HG03108 (cell line): ENCODE results near the gene PRUNE2.

ENCODE experiments used
- ATAC-seq: cut with Tn5 transposase; IDR thresholded peaks from one replicate; pipeline ENCODE4 v1.9.1; 2021; ENCODE audit warnings: moderate library complexity; ENCODE audit not compliant: unreplicated experiment

PRUNE2 gene

GRCh38 chr9:76737154-76737902 is 168.6 kb downstream of the PRUNE2 start:
- no peak for ATAC-seq

DNA sequence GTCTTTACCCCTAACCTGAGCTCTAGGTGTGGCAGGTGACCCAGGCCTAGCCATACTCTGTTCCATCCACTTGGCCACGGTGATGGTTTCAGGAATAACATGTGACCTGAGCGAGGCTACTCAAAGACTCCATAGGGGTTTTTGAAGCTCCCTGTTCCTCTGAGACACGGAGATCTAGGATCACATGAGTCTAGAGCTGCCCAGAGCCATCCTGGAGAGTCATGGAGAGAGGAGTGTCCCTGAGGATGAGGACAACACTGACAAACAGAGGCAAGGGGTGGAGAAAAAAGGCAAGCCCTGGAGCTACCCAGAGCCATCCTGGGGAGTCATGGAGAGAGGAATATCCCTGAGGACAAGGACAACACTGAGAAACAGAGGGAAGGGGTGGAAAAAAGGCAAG is 171.2 kb downstream of the PRUNE2 start:
- no peak for ATAC-seq

GRCh38 chr9:76733096-76733495 is 172.8 kb downstream of the PRUNE2 start:
- no peak for ATAC-seq

DNA sequence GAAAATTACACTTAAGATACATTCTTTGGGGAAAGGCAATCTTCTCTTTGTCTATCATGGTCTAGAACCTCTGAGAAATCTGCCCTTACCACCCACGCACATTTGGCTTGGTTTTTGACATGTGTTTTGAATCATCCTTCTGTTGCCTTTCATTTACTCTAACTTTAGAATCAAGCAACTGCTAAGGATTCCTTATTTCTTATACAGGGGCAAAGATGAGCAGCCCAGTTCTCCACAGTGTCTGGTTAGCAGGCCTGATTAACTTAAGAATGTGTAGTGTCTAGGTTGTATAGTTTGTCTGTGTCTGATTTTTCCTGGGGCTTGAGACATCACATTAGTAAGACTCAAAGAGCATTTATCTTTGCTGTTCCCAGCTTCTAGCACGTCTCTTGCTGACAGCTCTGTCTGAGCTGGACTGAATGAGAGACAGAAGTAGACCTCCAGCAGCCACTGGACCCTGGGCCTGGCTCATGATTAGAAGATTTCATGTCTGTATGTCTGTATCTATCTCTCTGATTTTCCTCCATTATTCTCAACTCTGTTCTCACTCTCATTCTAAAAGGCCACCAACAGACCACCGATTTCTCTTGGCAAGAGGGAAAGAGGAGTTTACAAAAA is 173.5 kb downstream of the PRUNE2 start:
- no peak for ATAC-seq

GRCh38 chr9:76730801-76731200 is 175.1 kb downstream of the PRUNE2 start:
- no peak for ATAC-seq

DNA sequence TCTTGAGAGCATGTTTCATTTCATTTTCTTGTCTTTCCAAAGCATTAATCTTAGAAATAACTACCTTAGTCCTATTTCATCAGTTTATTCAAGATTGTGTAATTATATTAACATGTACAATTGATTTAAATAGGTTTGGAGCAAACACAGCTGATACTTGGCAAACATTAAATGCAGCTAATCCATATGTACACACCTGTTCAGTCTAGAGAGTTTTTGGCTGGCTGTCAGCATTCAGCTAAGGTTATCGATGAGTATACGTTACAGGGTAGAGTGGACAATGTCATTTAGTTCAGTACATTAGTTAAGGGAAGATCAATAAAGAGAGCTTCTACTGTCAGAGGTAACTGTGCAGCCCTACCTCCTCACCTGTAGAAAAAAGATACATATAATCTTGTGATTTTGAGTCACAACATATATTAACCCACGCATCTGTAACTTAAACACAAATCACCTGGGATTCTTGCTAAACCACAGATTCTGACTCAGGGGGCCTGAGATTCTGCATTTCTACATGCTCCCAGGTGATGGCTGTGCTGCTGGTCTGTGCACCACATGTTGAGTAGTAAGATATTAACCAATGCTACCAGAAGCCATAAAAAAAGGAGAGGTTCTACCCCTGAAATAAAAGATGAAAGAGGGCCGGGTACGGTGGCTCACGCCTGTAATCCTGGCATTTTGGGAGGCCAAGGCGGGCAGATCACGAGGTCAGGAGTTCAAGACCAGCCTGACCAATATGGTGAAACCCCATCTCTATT is 175.8 kb downstream of the PRUNE2 start:
- ATAC-seq: no peak

- ATAC-seq: no peak
Measured at GRCh38 chr9:76729116-76729515, 176.8 kb downstream of the PRUNE2 start.

DNA sequence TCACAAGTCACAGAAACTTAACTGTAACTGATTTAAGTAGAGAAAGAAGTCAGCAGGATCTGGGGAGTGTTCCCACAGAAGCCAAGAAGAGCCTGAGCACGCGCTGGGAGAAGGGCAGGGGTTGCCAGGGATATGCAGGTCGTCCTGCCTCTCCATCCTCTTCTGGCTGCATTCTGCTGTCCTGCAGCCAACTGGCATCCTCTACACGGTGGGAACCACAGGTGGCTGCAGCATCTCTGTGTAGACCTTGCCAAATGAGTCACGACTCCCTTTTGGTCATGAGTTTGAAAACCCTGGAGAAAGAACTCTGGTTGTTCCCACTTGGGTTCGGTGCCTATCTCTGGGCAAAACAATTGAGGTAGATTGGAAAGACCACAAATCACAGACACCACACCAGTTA is 180.0 kb downstream of the PRUNE2 start:
- ATAC-seq: no peak

DNA sequence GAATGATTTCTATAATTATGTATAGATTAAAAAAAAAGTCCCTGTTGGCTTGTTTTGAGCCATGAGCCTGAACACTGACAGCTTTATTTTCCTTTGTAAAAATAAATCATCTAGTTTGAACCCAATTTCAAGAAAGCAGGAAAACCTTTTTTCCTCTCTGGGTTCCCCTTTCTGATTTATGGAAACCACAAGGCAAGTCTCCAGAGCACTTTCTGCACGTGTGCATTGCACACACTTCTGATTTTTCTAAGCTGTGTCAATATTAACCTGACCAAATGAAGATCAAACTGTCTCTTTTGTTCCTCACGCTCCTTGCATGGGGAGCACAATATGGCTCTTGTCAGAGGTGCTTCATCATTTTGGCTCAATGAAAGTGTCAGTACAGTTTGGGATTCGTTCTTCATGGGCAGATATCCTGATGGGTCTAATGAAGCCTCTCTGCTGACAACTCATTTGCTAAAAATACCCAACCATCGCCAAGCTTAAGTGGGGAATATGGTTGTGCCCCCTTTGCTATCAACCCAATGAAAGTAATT is 180.8 kb downstream of the PRUNE2 start:
- no peak for ATAC-seq

GRCh38 chr9:76720245-76720644 is 185.7 kb downstream of the PRUNE2 start:
- no peak for ATAC-seq

- ATAC-seq: no peak
Measured at GRCh38 chr9:76718166-76718565, 187.7 kb downstream of the PRUNE2 start.

- no peak for ATAC-seq
Measured at GRCh38 chr9:76717613-76718012, 188.3 kb downstream of the PRUNE2 start.

DNA sequence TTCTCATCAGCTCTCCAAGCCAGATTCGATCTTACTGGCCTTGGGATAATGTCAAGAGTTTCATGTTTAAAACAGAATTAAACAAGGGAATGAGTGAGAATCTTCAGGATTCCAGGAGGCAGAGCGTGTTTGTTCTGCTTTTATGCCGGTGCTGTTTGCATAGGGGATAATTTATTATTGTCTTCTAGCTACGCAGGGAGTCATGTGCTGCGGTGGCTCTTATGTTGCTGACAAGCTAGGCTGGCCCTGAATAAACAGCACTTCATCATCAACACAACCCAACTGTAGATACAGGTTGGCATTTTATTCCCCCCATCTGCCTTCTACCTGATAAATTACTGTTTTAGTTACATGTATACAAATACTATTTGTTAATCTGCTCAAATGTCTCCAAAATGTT is 188.7 kb downstream of the PRUNE2 start:
- no peak for ATAC-seq

DNA sequence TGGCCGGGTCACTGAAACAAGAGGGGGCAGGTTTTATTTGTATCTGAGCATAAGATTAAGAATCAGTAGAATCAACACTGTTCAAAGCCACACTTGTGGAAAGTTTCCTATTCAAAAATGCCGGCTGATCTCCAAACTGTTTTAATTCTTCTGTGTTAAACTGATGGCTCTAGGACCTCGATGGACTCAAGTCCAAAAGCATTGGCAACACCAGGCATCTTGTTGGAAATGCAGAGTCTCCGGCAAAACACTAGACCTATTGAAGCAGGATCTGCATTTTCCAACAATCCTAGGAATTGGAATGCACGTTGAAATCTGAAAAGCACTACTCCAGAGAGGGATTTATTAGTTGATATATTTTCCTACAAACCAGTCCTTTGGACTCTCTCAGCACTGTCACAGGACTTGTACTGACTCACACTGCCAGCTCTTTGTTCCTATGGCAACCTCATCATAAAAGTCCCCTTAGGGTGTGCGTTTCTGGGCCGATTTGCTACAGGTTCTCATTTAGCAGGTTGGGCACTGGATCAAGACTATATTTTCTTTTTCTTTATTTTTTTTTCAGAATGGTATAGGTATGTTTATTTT is 189.7 kb downstream of the PRUNE2 start:
- ATAC-seq: no peak

GRCh38 chr9:76713381-76713780 is 192.5 kb downstream of the PRUNE2 start:
- ATAC-seq: no peak

DNA sequence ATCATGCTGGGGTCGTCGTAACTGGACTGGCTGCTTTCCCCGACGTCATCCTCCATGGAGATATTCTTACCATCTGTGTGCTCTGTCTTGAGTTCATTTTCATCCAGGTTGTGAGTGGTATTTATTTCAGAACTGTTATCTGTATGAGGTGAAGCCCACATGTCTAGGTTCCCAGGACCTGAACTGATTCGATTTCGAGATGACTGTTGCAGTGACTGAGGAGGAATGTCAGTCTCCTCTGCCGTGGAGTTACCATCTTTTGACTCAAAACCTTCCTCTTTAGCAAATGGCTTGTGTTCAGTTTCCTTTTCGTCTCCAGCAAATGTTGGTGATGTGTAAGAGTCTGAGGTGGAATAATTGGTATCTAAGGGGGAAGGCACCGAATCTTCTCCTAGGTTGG is 196.9 kb downstream of the PRUNE2 start:
- ATAC-seq: no peak

GRCh38 chr9:76707510-76707909 is 198.4 kb downstream of the PRUNE2 start:
- ATAC-seq: no peak

DNA sequence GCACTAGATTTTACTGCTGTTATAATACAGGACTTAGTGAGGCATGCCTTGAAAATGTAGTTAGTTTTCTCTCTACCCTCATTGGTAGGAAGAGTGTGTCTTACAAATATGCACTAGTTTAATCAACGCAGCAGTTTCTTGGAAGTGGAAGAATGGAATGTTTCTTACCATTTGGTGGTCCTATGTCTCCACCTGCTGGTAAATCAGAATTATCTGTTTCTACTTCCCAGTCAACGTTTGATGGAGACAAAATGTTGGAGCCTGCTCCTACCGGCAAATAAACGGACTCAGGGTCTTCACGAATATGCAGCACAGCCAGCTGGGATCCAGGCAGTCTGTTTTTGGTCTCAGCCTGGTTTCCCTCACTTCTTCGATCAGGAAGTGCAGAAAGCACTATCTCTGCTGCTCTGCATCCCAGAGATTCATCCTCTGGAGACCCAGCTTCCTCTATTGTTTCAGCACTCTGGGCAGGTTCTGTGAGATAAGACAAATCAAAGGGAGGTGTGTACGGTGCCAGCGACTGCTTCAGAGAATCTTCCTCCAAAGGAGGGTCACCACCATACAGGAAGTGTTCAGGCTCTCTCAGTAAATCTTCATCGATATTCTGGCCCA is 201.2 kb downstream of the PRUNE2 start:
- ATAC-seq: no peak

DNA sequence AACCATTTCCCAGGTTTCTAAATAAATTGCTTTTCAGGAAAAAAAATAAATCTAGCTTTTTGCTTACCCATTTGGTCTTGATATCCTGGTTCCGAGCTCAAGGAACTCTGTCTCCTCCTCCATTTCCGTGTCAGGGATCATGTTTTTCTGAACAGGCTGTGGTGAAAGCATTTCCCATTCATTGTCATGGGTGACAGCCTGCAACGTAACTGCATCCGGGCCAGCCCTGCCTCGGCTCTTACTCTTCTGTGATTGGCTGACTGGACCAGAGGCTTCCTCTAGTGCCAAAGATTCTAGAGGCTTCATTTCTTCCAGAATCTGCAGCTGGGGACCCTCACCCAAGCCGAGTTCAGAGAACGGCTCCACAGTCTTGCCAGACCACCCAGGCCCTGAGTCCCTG is 202.6 kb downstream of the PRUNE2 start:
- peak; percentile 48 for ATAC-seq

GRCh38 chr9:76701441-76702039 is 204.4 kb downstream of the PRUNE2 start:
- no peak for ATAC-seq

DNA sequence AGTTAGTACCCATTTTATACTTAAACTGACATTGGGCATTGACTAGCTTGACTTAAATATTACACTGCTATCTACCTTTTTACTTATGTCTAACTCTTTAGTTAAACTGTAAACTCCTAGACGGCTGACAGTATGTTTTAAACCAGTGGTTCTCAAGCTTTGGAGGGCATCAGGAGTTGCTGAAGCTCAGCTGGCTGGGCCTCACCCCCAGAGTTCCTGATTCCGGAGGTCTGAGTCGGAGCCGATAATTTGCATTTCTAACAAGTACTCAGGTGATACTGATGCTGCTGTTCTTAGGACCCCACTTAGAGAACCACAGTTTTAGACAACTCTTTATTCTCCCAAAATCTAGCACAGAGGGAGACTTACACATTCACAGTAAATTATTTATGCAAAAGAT is 205.0 kb downstream of the PRUNE2 start:
- ATAC-seq: no peak
